Lower lobe of right lung (tissue), 2 donors: ENCODE measurements around the gene PTPRE. TPM values are rescaled to one million over a fixed set of nuclear protein-coding genes. Genes with fewer than 3 reads are reported as not detected.
A peak's percentile ranks its signal among the peaks of the same experiment; 100 is the strongest.

Experiments
- ATAC-seq, 2 donors: fragments of 200-7000 bp; cut with Tn5 transposase; one replicate each; pipeline ENCODE4 v1.9.1; 2020 to 2022; ENCODE audit warnings: mild to moderate bottlenecking in 2 of 2, moderate library complexity in 2 of 2
- DNase-seq: peaks from one replicate; pipeline ENCODE4 v3.0.0-alpha.2; 2020
- H3K27ac ChIP-seq: fragments of 200-600 bp; one replicate; pipeline ENCODE4 v1.8.0; 2022
- H3K27me3 ChIP-seq: fragments of 200-600 bp; one replicate; pipeline ENCODE4 v1.8.0; 2022; ENCODE audit warnings: low read depth
- H3K36me3 ChIP-seq: fragments of 200-600 bp; one replicate; pipeline ENCODE4 v1.8.0; 2022; ENCODE audit warnings: mild to moderate bottlenecking
- H3K4me1 ChIP-seq: fragments of 200-600 bp; one replicate; pipeline ENCODE4 v1.8.0; 2022
- H3K4me3 ChIP-seq: fragments of 200-600 bp; one replicate; pipeline ENCODE4 v1.8.0; 2022; ENCODE audit warnings: mild to moderate bottlenecking
- H3K9me3 ChIP-seq: fragments of 200-600 bp; one replicate; pipeline ENCODE4 v1.8.0; 2022
- intact Hi-C: fragments of 100-400 bp; cut with DNase I; formaldehyde crosslinking; loops from one replicate; pipeline ENCODE4 v1.11.0; 2022
- total RNA-seq: library from RNA; stranded (reverse); fragmentation: NEBNext Ultra II Directional; extraction: Animal tissue kit (Norgen Biotek cat#: 25700); gene quantifications from one replicate; pipeline ENCODE4 v1.2.1, GENCODE V29; 2021
- TF ChIP-seq, protein P1 (sequence below): fragments of 200-600 bp; IDR thresholded peaks from one replicate; pipeline ENCODE4 v1.8.0; 2022; ENCODE audit warnings: antibody characterized with exemption, mild to moderate bottlenecking
- donor health status: DM: no; HTN: yes; CAD: no; lungs with severe emphysema.

Gene PTPRE
- total RNA-seq, 1 donor from 2014 or later: 60.5 TPM

DNA sequence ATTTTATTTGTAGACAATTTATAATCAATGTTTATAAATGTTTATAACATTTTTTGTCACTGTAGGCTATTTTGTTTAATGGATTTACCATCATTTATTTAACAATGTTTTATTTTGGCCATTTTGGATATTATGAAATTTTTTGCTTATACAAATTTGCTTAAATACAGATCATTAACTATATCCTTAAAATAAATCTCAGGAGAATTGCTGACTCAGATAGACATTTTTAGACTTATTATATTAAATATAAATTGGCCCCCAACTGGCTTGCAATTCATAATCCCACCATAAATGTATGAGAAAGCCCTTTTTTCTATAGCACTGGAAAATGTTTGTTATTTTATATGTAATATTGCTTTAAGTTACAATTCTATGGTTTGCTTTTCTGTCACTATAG is 10.3 kb upstream of the PTPRE start:
- ATAC-seq (no peak), DNase-seq (no peak)
- Histone ChIP-seq H3K36me3 (no peaks in the 10 kb centered on the region), H3K27ac (no peak overlapping the region), H3K27me3 (no peaks in the 10 kb centered on the region), H3K9me3 (no peaks in the 10 kb centered on the region), H3K4me3 (no peak overlapping the region), H3K4me1 (no peaks in the 10 kb centered on the region)
- intact Hi-C loops: no loop called here
- TF ChIP-seq, protein P1, sequence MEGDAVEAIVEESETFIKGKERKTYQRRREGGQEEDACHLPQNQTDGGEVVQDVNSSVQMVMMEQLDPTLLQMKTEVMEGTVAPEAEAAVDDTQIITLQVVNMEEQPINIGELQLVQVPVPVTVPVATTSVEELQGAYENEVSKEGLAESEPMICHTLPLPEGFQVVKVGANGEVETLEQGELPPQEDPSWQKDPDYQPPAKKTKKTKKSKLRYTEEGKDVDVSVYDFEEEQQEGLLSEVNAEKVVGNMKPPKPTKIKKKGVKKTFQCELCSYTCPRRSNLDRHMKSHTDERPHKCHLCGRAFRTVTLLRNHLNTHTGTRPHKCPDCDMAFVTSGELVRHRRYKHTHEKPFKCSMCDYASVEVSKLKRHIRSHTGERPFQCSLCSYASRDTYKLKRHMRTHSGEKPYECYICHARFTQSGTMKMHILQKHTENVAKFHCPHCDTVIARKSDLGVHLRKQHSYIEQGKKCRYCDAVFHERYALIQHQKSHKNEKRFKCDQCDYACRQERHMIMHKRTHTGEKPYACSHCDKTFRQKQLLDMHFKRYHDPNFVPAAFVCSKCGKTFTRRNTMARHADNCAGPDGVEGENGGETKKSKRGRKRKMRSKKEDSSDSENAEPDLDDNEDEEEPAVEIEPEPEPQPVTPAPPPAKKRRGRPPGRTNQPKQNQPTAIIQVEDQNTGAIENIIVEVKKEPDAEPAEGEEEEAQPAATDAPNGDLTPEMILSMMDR: no peak

DNA sequence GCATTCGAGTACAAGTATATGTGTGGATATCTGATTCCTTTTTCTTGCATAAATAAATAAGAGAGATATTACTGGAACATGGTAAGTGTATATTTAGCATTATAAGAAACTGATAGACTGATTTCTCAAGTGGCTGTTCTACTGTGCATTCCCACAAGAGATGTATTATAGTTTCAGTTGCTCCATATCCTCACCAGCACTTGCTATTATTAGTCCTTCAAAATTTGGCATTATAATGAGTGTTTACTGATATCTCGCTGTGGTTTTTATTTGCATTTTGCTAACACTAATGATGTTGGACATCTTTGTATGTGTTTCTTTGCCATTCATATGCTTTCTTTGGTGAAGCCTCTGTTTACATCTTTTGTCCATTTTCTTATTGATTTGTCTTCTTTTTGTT is 9.7 kb upstream of the PTPRE start:
- no peak for DNase-seq
- no peaks in the 10 kb centered on the region for H3K4me1 ChIP-seq
- no peaks in the 10 kb centered on the region for H3K9me3 ChIP-seq
- H3K4me3 ChIP-seq: no peak overlapping the region
- intact Hi-C loops: no loop called here
- no peaks in the 10 kb centered on the region for H3K36me3 ChIP-seq
- no peak for ATAC-seq
- TF ChIP-seq, protein P1: no peak
- H3K27ac ChIP-seq: no peak overlapping the region
- no peaks in the 10 kb centered on the region for H3K27me3 ChIP-seq

DNA sequence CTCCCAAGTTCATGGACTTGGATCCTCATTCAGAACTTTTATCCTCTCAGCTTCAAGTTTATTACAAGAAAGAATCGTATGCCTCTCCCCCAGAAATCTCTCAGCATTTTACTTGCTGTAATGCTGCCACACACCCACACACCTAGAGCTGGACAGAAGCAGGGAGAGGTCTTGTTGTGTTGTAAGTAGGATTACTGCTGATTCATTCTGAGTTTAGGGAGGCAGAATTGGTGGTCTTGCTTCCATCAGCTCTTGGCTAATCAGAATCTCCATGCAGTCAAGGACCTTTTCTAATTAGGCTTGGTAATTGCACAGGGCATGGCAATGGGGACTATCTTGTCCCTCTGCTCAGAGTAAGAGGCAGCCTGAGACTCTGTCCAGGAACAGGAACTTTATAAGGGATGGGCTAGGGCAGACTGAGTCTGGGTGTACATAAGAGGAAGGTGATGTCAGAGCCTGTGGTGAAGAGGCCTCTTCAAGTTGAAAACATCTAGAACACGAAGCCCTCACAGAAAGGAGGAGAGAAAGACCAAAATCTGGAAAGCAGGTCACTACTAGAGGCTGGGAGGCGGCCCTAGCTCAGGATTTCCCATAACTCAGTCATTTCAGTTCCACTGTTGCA is 7.0 kb upstream of the PTPRE start:
- Histone ChIP-seq H3K4me1 (no peaks in the 10 kb centered on the region), H3K9me3 (no peaks in the 10 kb centered on the region), H3K4me3 (no peak overlapping the region), H3K27ac (no peak overlapping the region), H3K27me3 (no peaks in the 10 kb centered on the region), H3K36me3 (no peaks in the 10 kb centered on the region)
- intact Hi-C loops: no loop called here
- ATAC-seq (peak; percentile 88 to 91), DNase-seq (peak; percentile 37)
- TF ChIP-seq, protein P1: no peak

DNA sequence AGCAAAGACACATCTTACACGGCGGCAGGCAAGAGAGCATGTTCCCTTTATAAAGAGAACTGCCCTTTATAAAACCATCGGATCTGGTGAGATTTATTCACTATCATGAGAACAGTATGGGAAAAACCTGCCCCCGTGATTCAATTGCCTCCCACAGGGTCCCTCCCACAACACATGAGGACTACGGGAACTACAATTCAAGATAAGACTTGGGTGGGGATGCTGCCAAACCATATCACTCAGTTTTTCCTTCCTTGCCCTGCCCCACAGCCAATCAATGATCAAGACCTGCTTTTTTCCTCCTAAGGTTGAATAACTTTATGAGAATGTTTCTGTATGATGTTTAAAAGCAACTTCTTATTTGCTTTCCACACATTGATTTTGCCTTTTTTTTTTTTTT is 3.1 kb upstream of the PTPRE start:
- TF ChIP-seq, protein P1: no peak
- ATAC-seq: no peak
- no peak for DNase-seq
- no peaks in the 10 kb centered on the region for H3K36me3 ChIP-seq
- no peaks in the 10 kb centered on the region for H3K9me3 ChIP-seq
- H3K27ac ChIP-seq: no peak overlapping the region
- peaks cover 4% of the 10 kb centered on the region for H3K27me3 ChIP-seq
- intact Hi-C loops: no loop called here
- peaks cover 21% of the 10 kb centered on the region for H3K4me1 ChIP-seq
- H3K4me3 ChIP-seq: no peak overlapping the region

DNA sequence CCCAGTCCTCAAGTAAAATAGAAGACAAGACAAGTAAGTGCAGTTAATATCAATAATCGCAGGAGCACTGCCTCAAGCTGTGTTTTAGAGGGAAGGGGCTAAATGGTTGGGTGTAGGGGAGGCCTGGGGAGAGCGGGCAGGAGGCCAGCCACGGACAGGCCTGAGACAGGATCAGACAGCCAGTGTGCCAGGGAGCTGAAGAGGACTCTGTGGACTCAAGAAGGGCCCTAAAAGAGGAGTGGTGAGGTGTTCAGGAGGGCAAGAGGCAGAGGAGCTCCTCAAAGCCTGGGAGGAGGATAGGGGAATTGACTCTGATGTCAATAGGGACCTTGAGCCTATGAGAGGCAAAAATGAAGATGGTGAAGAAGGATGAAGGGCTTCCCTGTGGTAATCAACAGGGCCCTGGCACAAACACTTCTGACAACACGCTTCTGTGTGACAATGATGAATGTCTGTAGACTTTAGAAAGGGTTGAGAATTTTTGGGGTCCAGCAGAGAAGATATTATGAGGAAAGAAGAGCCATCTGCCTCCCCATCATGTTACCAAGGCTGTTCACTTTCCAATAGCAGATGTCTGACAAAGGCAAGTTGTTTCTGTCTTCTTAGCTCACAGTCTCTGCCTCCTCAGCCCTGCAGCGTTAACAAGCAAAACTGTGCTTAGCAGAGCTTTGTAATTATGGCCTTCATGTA is 2.4 kb upstream of the PTPRE start:
- no peaks in the 10 kb centered on the region for H3K36me3 ChIP-seq
- no peak for DNase-seq
- peaks cover 4% of the 10 kb centered on the region for H3K27me3 ChIP-seq
- intact Hi-C loops: no loop called here
- TF ChIP-seq, protein P1: no peak
- ATAC-seq: no peak
- no peak overlapping the region for H3K27ac ChIP-seq
- no peaks in the 10 kb centered on the region for H3K9me3 ChIP-seq
- H3K4me1 ChIP-seq: peaks cover 26% of the 10 kb centered on the region
- H3K4me3 ChIP-seq: no peak overlapping the region
